VCaP (cell line): ENCODE results near the gene FHL5.
"Not testable (repeated sequence)": the region's sequence is repeated elsewhere in the genome, so short reads cannot be mapped to it uniquely, and the experiment has no call there.

Experiments
- H3K27ac ChIP-seq: fragments of 450-650 bp; 2 replicates; pipeline ENCODE4 v1.5.1; 2017
- TF ChIP-seq, protein P1 (sequence below): fragments of 450-650 bp; conservative IDR thresholded peaks from 2 replicates; pipeline ENCODE4 v1.5.1; 2017; ENCODE audit warnings: mild to moderate bottlenecking, moderate library complexity

FHL5 gene

DNA sequence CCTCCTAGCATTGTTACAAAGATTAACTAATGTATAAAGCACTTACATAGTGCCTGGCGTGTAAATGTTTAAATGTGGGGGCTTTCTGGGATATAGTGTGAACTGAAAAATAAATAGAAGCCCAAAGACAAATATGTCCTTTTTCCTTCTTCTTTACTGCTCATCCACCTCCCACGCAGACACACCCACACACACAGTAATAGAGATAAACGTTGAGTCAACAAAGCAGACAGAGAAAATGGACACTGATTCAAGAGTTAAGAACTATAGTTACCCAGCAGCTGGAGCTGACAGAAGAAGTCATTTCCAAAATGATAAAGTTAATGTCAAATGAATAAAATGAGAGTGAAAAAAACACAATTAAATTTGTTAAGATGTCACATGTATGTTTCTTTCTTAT, 68.3 kb downstream of the FHL5 start:
- H3K27ac ChIP-seq: no peak overlapping the region
- TF ChIP-seq, protein P1, sequence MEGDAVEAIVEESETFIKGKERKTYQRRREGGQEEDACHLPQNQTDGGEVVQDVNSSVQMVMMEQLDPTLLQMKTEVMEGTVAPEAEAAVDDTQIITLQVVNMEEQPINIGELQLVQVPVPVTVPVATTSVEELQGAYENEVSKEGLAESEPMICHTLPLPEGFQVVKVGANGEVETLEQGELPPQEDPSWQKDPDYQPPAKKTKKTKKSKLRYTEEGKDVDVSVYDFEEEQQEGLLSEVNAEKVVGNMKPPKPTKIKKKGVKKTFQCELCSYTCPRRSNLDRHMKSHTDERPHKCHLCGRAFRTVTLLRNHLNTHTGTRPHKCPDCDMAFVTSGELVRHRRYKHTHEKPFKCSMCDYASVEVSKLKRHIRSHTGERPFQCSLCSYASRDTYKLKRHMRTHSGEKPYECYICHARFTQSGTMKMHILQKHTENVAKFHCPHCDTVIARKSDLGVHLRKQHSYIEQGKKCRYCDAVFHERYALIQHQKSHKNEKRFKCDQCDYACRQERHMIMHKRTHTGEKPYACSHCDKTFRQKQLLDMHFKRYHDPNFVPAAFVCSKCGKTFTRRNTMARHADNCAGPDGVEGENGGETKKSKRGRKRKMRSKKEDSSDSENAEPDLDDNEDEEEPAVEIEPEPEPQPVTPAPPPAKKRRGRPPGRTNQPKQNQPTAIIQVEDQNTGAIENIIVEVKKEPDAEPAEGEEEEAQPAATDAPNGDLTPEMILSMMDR: no peak

- not testable (repeated sequence) for H3K27ac ChIP-seq
Observed at GRCh38 chr6:96637979-96638378, 75.1 kb downstream of the FHL5 start.

- H3K27ac ChIP-seq: no peak overlapping the region
- TF ChIP-seq, protein P1: no peak
Observed at GRCh38 chr6:96645106-96645505, 82.2 kb downstream of the FHL5 start.

- TF ChIP-seq, protein P1: no peak
- no peak overlapping the region for H3K27ac ChIP-seq
Observed at GRCh38 chr6:96649926-96650325, 87.0 kb downstream of the FHL5 start.

GRCh38 chr6:96651816-96652215, 88.9 kb downstream of the FHL5 start:
- no peak overlapping the region for H3K27ac ChIP-seq
- TF ChIP-seq, protein P1: no peak

DNA sequence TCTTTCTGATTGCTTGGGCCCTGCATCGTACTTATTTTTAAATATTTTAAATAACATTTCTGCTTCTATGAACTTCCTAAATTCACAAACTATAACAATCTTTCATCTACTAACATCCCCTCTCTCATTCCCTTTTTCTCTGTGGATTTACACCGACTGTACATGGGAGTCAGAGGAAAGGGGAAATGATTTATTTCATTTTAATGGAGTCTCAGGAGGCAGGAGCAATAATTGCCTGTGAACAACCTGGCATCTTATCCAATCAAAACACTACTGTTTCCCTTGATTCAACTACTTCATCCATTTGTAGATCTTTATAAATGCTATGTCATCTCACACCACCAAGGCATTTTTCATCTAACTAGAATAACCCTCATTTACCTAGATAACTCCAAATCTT, 89.6 kb downstream of the FHL5 start:
- no peak overlapping the region for H3K27ac ChIP-seq
- TF ChIP-seq, protein P1: no peak

- TF ChIP-seq, protein P1: no peak
- no peak overlapping the region for H3K27ac ChIP-seq
Observed at GRCh38 chr6:96653181-96653580, 90.3 kb downstream of the FHL5 start.

DNA sequence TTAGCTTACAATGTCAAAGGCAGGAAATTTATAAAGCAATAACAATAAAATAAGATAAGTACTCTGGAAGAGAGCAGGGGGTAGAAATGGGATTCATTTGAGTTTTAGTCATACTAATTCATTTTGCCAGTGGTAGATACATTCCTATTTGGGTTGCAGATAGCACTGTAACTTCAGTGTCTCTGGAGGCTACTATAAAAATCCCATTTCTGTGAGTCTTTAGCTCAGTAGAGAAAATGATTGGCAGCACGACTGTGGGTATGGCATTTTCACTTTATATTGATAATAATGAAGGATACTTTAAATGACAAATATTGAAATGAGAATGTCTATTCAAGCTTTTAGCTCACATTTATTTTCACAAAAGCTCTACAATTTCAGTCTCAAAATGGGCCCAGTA, 93.6 kb downstream of the FHL5 start:
- TF ChIP-seq, protein P1: no peak
- H3K27ac ChIP-seq: no peak overlapping the region
